K562 (cell line): ENCODE measurements around the gene AS3MT. TPM values are rescaled to one million over a fixed set of nuclear protein-coding genes. Genes with fewer than 3 reads are reported as not detected.

ENCODE experiments used
- BRD9 ChIP-seq: fragments of 450-650 bp; IDR thresholded peaks from 2 replicates; pipeline ENCODE4 v1.6.1; 2018; ENCODE audit warnings: low read depth; ENCODE audit not compliant: partially characterized antibody
- BRF1 ChIP-seq: IDR thresholded peaks from 3 replicates; pipeline ENCODE4 v1.6.1; 2011; ENCODE audit warnings: borderline replicate concordance, mild to moderate bottlenecking; ENCODE audit not compliant: insufficient read length; ENCODE audit errors: extremely low read depth
- CEBPZ ChIP-seq: fragments of 150-350 bp; IDR thresholded peaks from 2 replicates; pipeline ENCODE4 v1.6.1; 2014; ENCODE audit warnings: low read depth, mild to moderate bottlenecking, low read length, borderline replicate concordance
- ETV1 ChIP-seq: fragments of 450-650 bp; conservative IDR thresholded peaks from 2 replicates; pipeline ENCODE4 v1.6.1; 2016; ENCODE audit warnings: missing genetic modification characterization, control low read depth, low read depth, missing compliant biosample characterization
- FOXA1 ChIP-seq: fragments of 450-650 bp; IDR thresholded peaks from 2 replicates; pipeline ENCODE4 v1.6.1; 2016; ENCODE audit warnings: mild to moderate bottlenecking, borderline replicate concordance
- LEF1 ChIP-seq: fragments of 450-650 bp; IDR thresholded peaks from 2 replicates; pipeline ENCODE4 v1.6.1; 2016; ENCODE audit warnings: mild to moderate bottlenecking
- MTA1 ChIP-seq: fragments of 450-650 bp; IDR thresholded peaks from 2 replicates; pipeline ENCODE4 v1.6.1; 2017; ENCODE audit warnings: borderline replicate concordance
- NCOA4 ChIP-seq: fragments of 450-650 bp; IDR thresholded peaks from 2 replicates; pipeline ENCODE4 v1.6.1; 2018; ENCODE audit warnings: mild to moderate bottlenecking; ENCODE audit not compliant: partially characterized antibody
- NR2F6 ChIP-seq: fragments of 450-650 bp; formaldehyde crosslinking; IDR thresholded peaks from 2 replicates; pipeline ENCODE4 v1.4.0; 2020; ENCODE audit warnings: mild to moderate bottlenecking
- PTTG1 ChIP-seq: fragments of 450-650 bp; IDR thresholded peaks from 2 replicates; pipeline ENCODE4 v1.6.1; 2016; ENCODE audit warnings: low read depth, mild to moderate bottlenecking, missing genetic modification characterization, missing compliant biosample characterization
- PYGO2 ChIP-seq: fragments of 450-650 bp; IDR thresholded peaks from 2 replicates; pipeline ENCODE4 v1.6.1; 2016; ENCODE audit warnings: mild to moderate bottlenecking, missing genetic modification characterization, moderate library complexity, missing compliant biosample characterization
- SMAD2 ChIP-seq: fragments of 150-350 bp; IDR thresholded peaks from 2 replicates; pipeline ENCODE4 v1.6.1; 2014; ENCODE audit warnings: low read depth, mild to moderate bottlenecking, low read length
- ZNF217 ChIP-seq: sonication (generic); formaldehyde crosslinking; IDR thresholded peaks from 2 replicates; pipeline ENCODE4 v1.8.0; 2022; ENCODE audit warnings: mild to moderate bottlenecking, missing genetic modification reagents
- ZNF407 ChIP-seq: fragments of 450-650 bp; IDR thresholded peaks from 2 replicates; pipeline ENCODE4 v1.6.1; 2016; ENCODE audit warnings: low read depth
- polyA plus RNA-seq, 8 experiments: library from polyadenylated mRNA; depleted of rRNA in 4 of 8; stranded (reverse) in 5 of 8; unstranded in 3 of 8; fragments of >200 nt; fragmentation: Nextera tagmentation in 2 of 8; fragmentation: Illumina TruSeq in 1 of 8; extraction: Ambion mirVana in 2 of 8; extraction: Trizol in 1 of 8; gene quantifications; 2 replicates each; pipeline versions ENCODE4 v1.2.1 to v1.2.3, GENCODE V29; 2011 to 2014; ENCODE audit warnings: inconsistent platforms in 1 of 8, missing spikeins in 1 of 8
- total RNA-seq, 7 experiments: library from RNA; depleted of rRNA in 6 of 7; stranded (reverse); fragments of >200 nt in 6 of 7; fragmentation: Illumina TruSeq in 2 of 7; extraction: Trizol in 2 of 7; gene quantifications; 2 replicates each; pipeline versions ENCODE4 v1.2.1 to v1.2.3, GENCODE V29; 2011 to 2021; ENCODE audit warnings: low replicate concordance in 1 of 7
- TF ChIP-seq, protein P1 (sequence below): sonication (generic); formaldehyde crosslinking; IDR thresholded peaks from 2 replicates; pipeline ENCODE4 v1.8.1; 2023; ENCODE audit warnings: mild to moderate bottlenecking, missing genetic modification reagents, moderate library complexity

The AS3MT gene
- total and polyA plus RNA-seq, 9 of the 15 experiments (the other 6 are each of a cell fraction or from before 2014, with no cell fraction given) = 0.04 to 0.33 (median 0.19) TPM; not detected in 2

- TF ChIP-seq CEBPZ (no peak), SMAD2 (no peak), ETV1 (tag) (no peak), PYGO2 (tag) (no peak), PTTG1 (tag) (no peak), NCOA4 (no peak), ZNF217 (no peak), BRD9 (no peak), FOXA1 (no peak), BRF1 (no peak), NR2F6 (CRISPR knock-in tag) (no peak), ZNF407 (no peak), LEF1 (no peak), MTA1 (no peak)
- TF ChIP-seq, protein P1, sequence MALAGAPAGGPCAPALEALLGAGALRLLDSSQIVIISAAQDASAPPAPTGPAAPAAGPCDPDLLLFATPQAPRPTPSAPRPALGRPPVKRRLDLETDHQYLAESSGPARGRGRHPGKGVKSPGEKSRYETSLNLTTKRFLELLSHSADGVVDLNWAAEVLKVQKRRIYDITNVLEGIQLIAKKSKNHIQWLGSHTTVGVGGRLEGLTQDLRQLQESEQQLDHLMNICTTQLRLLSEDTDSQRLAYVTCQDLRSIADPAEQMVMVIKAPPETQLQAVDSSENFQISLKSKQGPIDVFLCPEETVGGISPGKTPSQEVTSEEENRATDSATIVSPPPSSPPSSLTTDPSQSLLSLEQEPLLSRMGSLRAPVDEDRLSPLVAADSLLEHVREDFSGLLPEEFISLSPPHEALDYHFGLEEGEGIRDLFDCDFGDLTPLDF = no peak
Observed at GRCh38 chr10:102917962-102918816, 48.9 kb downstream of the AS3MT start, which contains the start of gene CNNM2 (continued).
